GM23338 (cell line): Measurements from ENCODE around the gene ZNF74. TPM values are rescaled to one million over a fixed set of nuclear protein-coding genes. Genes with fewer than 3 reads are reported as not detected.

ENCODE experiments used
- ATAC-seq: fragments of 200-7000 bp; cut with Tn5 transposase; 3 replicates; pipeline ENCODE4 v1.9.1; 2020
- DNase-seq: peaks from one replicate; pipeline ENCODE4 v3.0.0-alpha.2; 2015; ENCODE audit warnings: low spot score
- H2AFZ ChIP-seq: fragments of 200-600 bp; sonication (generic); 2 replicates; pipeline ENCODE4 v1.8.0; 2016; ENCODE audit warnings: antibody characterized with exemption, mild to moderate bottlenecking, moderate library complexity
- H3F3A ChIP-seq: fragments of 200-600 bp; sonication (generic); replicated peaks from 2 replicates; pipeline ENCODE4 v1.8.0; 2017; ENCODE audit warnings: antibody characterized with exemption, mixed run types, low read depth
- H3K27ac ChIP-seq: fragments of 200-600 bp; sonication (generic); 2 replicates; pipeline ENCODE4 v1.6.1; 2016; ENCODE audit warnings: low read depth
- H3K27me3 ChIP-seq: fragments of 200-600 bp; sonication (generic); 2 replicates; pipeline ENCODE4 v1.8.0; 2016; ENCODE audit warnings: mild to moderate bottlenecking, mixed run types, moderate library complexity; ENCODE audit not compliant: insufficient read depth
- H3K36me3 ChIP-seq: fragments of 200-600 bp; sonication (generic); 2 replicates; pipeline ENCODE4 v1.8.0; 2016; ENCODE audit warnings: mild to moderate bottlenecking; ENCODE audit not compliant: insufficient read depth
- H3K4me1 ChIP-seq: fragments of 200-600 bp; sonication (generic); 2 replicates; pipeline ENCODE4 v1.8.0; 2016; ENCODE audit warnings: mild to moderate bottlenecking, moderate library complexity; ENCODE audit not compliant: insufficient read depth
- H3K4me2 ChIP-seq: fragments of 200-600 bp; sonication (generic); 2 replicates; pipeline ENCODE4 v1.7.1; 2017; ENCODE audit warnings: mixed run types
- H3K4me3 ChIP-seq: fragments of 200-600 bp; sonication (generic); 2 replicates; pipeline ENCODE4 v1.6.1; 2016; ENCODE audit warnings: mixed run types
- H3K79me2 ChIP-seq: fragments of 200-600 bp; sonication (generic); replicated peaks from 2 replicates; pipeline ENCODE4 v1.8.0; 2017; ENCODE audit warnings: mild to moderate bottlenecking; ENCODE audit not compliant: insufficient read depth
- H3K9me2 ChIP-seq: fragments of 200-600 bp; sonication (generic); 2 replicates; pipeline ENCODE4 v1.8.0; 2017; ENCODE audit not compliant: insufficient read depth
- H4K20me1 ChIP-seq: fragments of 200-600 bp; sonication (generic); replicated peaks from 2 replicates; pipeline ENCODE4 v1.8.0; 2017; ENCODE audit warnings: mild to moderate bottlenecking; ENCODE audit not compliant: insufficient read depth
- H3K27ac Mint-ChIP-seq: 2 replicates; pipeline ENCODE4 v1.8.0; 2020; ENCODE audit warnings: inconsistent platforms, mild to moderate bottlenecking, moderate library complexity, mixed read lengths
- H3K27me3 Mint-ChIP-seq: 3 replicates; pipeline ENCODE4 v1.8.0; 2022; ENCODE audit warnings: low read depth, mild to moderate bottlenecking, moderate library complexity, mixed read lengths, inconsistent platforms; ENCODE audit not compliant: insufficient read depth, poor library complexity
- H3K36me3 Mint-ChIP-seq: 3 replicates; pipeline ENCODE4 v1.8.0; 2021; ENCODE audit warnings: low read depth, mild to moderate bottlenecking, inconsistent platforms, moderate library complexity, mixed read lengths
- H3K4me1 Mint-ChIP-seq: 3 replicates; pipeline ENCODE4 v1.8.0; 2020; ENCODE audit warnings: mild to moderate bottlenecking, inconsistent platforms, mixed read lengths
- H3K4me3 Mint-ChIP-seq: 3 replicates; pipeline ENCODE4 v1.8.0; 2021; ENCODE audit warnings: moderate library complexity, mild to moderate bottlenecking, inconsistent platforms, mixed read lengths
- H3K9me3 Mint-ChIP-seq: 3 replicates; pipeline ENCODE4 v1.8.0; 2020; ENCODE audit warnings: moderate library complexity, mild to moderate bottlenecking, inconsistent platforms, mixed read lengths
- CREB1 ChIP-seq: fragments of 250-450 bp; sonication (Bioruptor Pico); IDR thresholded peaks from 2 replicates; pipeline ENCODE4 v1.5.0; 2020; ENCODE audit warnings: low read depth, mild to moderate bottlenecking, moderate library complexity
- CTCF ChIP-seq, 2 experiments: fragments of 200-600 bp in 1 of 2; sonication (generic) in 1 of 2; conservative IDR thresholded peaks; 2 replicates each; pipeline versions ENCODE4 v1.5.1 to v1.6.1; 2016 to 2017; ENCODE audit warnings: antibody characterized with exemption in 2 of 2, low read depth in 2 of 2, mild to moderate bottlenecking in 2 of 2, moderate library complexity in 1 of 2
- ETS1 ChIP-seq: IDR thresholded peaks from 2 replicates; pipeline ENCODE4 v1.6.1; 2016; ENCODE audit warnings: antibody characterized with exemption
- EZH2 ChIP-seq: fragments of 200-600 bp; sonication (generic); IDR thresholded peaks from one replicate; pipeline ENCODE4 v1.8.0; 2017; ENCODE audit warnings: antibody characterized with exemption, mild to moderate bottlenecking, low read depth; ENCODE audit not compliant: unreplicated experiment
- EZH2phosphoT487 ChIP-seq: fragments of 200-600 bp; sonication (generic); IDR thresholded peaks from one replicate; pipeline ENCODE4 v1.8.1; 2018; ENCODE audit warnings: antibody characterized with exemption; ENCODE audit not compliant: unreplicated experiment
- JUNB ChIP-seq: IDR thresholded peaks from one replicate; pipeline ENCODE4 v1.6.1; 2016; ENCODE audit warnings: antibody characterized with exemption; ENCODE audit not compliant: unreplicated experiment
- NANOG ChIP-seq: IDR thresholded peaks from 2 replicates; pipeline ENCODE4 v1.6.1; 2016; ENCODE audit warnings: antibody characterized with exemption, borderline replicate concordance
- POLR2AphosphoS5 ChIP-seq: IDR thresholded peaks from 2 replicates; pipeline ENCODE4 v1.6.1; 2016; ENCODE audit warnings: antibody characterized with exemption, low read depth
- REST ChIP-seq: IDR thresholded peaks from one replicate; pipeline ENCODE4 v1.6.1; 2018; ENCODE audit warnings: antibody characterized with exemption; ENCODE audit not compliant: unreplicated experiment
- STAT1 ChIP-seq: IDR thresholded peaks from one replicate; pipeline ENCODE4 v1.6.1; 2016; ENCODE audit warnings: antibody characterized with exemption; ENCODE audit not compliant: unreplicated experiment
- ZNF114 ChIP-seq: fragments of 250-450 bp; sonication (Bioruptor Pico); IDR thresholded peaks from 2 replicates; pipeline ENCODE4 v1.5.0; 2020; ENCODE audit warnings: mild to moderate bottlenecking, moderate library complexity
- ZNF331 ChIP-seq: fragments of 250-450 bp; sonication (Bioruptor Pico); IDR thresholded peaks from 2 replicates; pipeline ENCODE4 v1.5.0; 2020; ENCODE audit warnings: low read depth, mild to moderate bottlenecking, moderate library complexity
- ZNF462 ChIP-seq: fragments of 250-450 bp; sonication (Bioruptor Pico); IDR thresholded peaks from 2 replicates; pipeline ENCODE4 v1.5.0; 2020; ENCODE audit warnings: mild to moderate bottlenecking, moderate library complexity
- polyA plus RNA-seq: library from polyadenylated mRNA; unstranded; fragments of >200 nt; fragmentation: Nextera tagmentation; extraction: Ambion mirVana; gene quantifications from 2 replicates; pipeline ENCODE4 v1.2.1, GENCODE V29; 2016
- total RNA-seq: library from RNA; depleted of rRNA; stranded (reverse); fragments of >200 nt; shearing (Covaris generic); gene quantifications from 2 replicates; pipeline ENCODE4 v1.2.3, GENCODE V29; 2014

Gene ZNF74
- total and polyA plus RNA-seq, 2 experiments from 2014 or later, result 16.1 to 94.0 TPM

GRCh38 chr22:20439556-20439927 lies 45.6 kb downstream of the ZNF74 start:
- no peak overlapping the region for H3K27ac Mint-ChIP-seq
- peaks cover 10% of the 10 kb centered on the region for H3K4me1 Mint-ChIP-seq
- TF ChIP-seq NANOG, result no peak
- no peak for TF ChIP-seq ZNF114 (CRISPR knock-in tag)
- TF ChIP-seq POLR2AphosphoS5, result no peak
- no peak; a peak in 1 of 4 replicates for TF ChIP-seq CTCF (conservative IDR thresholded peaks at IDR 0.05; ENCODE audit: low read depth in 2 of 2)
- no peak for TF ChIP-seq CREB1
- no peak for TF ChIP-seq REST
- TF ChIP-seq ZNF331 (CRISPR knock-in tag), result no peak
- TF ChIP-seq STAT1, result no peak
- no peak for TF ChIP-seq ZNF462
- no peak for TF ChIP-seq EZH2phosphoT487
- no peak for TF ChIP-seq ETS1
- no peak for TF ChIP-seq EZH2
- no peak for TF ChIP-seq JUNB
- no peaks in the 10 kb centered on the region; the same call in 2 of the 3 replicates for H3K9me3 Mint-ChIP-seq
- Histone ChIP-seq H3K4me3 (no peak overlapping the region), H2AFZ (no peak overlapping the region), H3K27ac (no peak overlapping the region), H3K9me2 (no peaks in the 10 kb centered on the region), H3K36me3 (no peaks in the 10 kb centered on the region), H4K20me1 (peaks cover 7% of the 10 kb centered on the region; the same call in 1 of the 2 replicates), H3K4me2 (no peak overlapping the region), H3K4me1 (peaks cover 7% of the 10 kb centered on the region; the same call in 1 of the 2 replicates), H3K27me3 (peaks cover 50% of the 10 kb centered on the region), H3K79me2 (peaks cover 9% of the 10 kb centered on the region), H3F3A (0 out of 2 replicates have a peak, but pooled peaks cover 3% of the 10 kb centered on the region)
- H3K4me3 Mint-ChIP-seq, result no peak overlapping the region
- ATAC-seq (no peak), DNase-seq (no peak)
- peaks cover 3% of the 10 kb centered on the region; the same call in 1 of the 3 replicates for H3K36me3 Mint-ChIP-seq
- H3K27me3 Mint-ChIP-seq, result peaks cover 39% of the 10 kb centered on the region
